H1 (cell line): ENCODE results near the gene DTL. TPM values are rescaled to one million over a fixed set of nuclear protein-coding genes. Genes with fewer than 3 reads are reported as not detected.
A peak's percentile ranks its signal among the peaks of the same experiment; 100 is the strongest.

ENCODE experiments used
- CTCF ChIA-PET: fragments of 300-600 bp; sonication (Branson Sonifier 250); formaldehyde crosslinking; loops from one replicate; lab custom pipeline; 2021; ENCODE audit not compliant: partially characterized antibody; lab: Charles Lee
- POLR2A ChIA-PET: fragments of 300-600 bp; sonication (Branson Sonifier 250); formaldehyde crosslinking; loops from one replicate; lab custom pipeline; 2021; ENCODE audit warnings: inconsistent platforms; ENCODE audit not compliant: partially characterized antibody; lab: Charles Lee
- DNase-seq, 2 experiments: peaks; one replicate each; pipeline versions ENCODE4 v3.0.0 to v3.0.0-alpha.2; 2010 to 2022; ENCODE audit warnings: low spot score in 2 of 2, low read depth in 1 of 2, mixed read lengths in 1 of 2
- FAIRE-seq: peaks from 2 replicates; lab custom pipeline; 2011; peaks lifted over from hg19 to GRCh38; lab: Jason Lieb, UNC
- H2AFZ ChIP-seq: 2 replicates; pipeline ENCODE4 v1.8.1; 2012; ENCODE audit warnings: low read length, inconsistent platforms
- H2AK5ac ChIP-seq: 2 replicates; pipeline ENCODE4 v1.6.1; 2013; ENCODE audit warnings: low read depth, low read length
- H2BK120ac ChIP-seq: replicated peaks from 2 replicates; pipeline ENCODE3; 2013; ENCODE audit warnings: low read depth, low read length, inconsistent platforms
- H2BK12ac ChIP-seq: 2 replicates; pipeline ENCODE4 v1.6.1; 2013; ENCODE audit warnings: low read depth, low read length
- H2BK15ac ChIP-seq: 2 replicates; pipeline ENCODE4 v1.6.1; 2013; ENCODE audit warnings: low read length
- H2BK20ac ChIP-seq: 2 replicates; pipeline ENCODE4 v1.6.1; 2013; ENCODE audit warnings: low read length
- H2BK5ac ChIP-seq: 2 replicates; pipeline ENCODE4 v1.6.1; 2013; ENCODE audit warnings: low read depth, low read length
- H3K14ac ChIP-seq: 2 replicates; pipeline ENCODE4 v1.6.1; 2013; ENCODE audit warnings: inconsistent platforms; ENCODE audit not compliant: insufficient read length
- H3K18ac ChIP-seq: 2 replicates; pipeline ENCODE4 v1.6.1; 2013; ENCODE audit warnings: low read length; ENCODE audit errors: extremely low read depth
- H3K23ac ChIP-seq: 2 replicates; pipeline ENCODE4 v1.6.1; 2013; ENCODE audit warnings: inconsistent platforms; ENCODE audit not compliant: insufficient read length
- H3K23me2 ChIP-seq: 2 replicates; pipeline ENCODE4 v1.6.1; 2013; ENCODE audit warnings: low read depth, low read length
- H3K27ac ChIP-seq: 2 replicates; pipeline ENCODE4 v1.6.1; 2011; ENCODE audit warnings: low read depth, low read length, inconsistent platforms
- H3K27me3 ChIP-seq, 4 experiments: replicated peaks in 1 of 4; 1 replicate in 1 of 4; 2 replicates in 3 of 4; pipeline versions ENCODE4 v1.6.1 to v1.8.1; 2011 to 2013; ENCODE audit warnings: low read length in 3 of 4, mild to moderate bottlenecking in 3 of 4, inconsistent platforms in 2 of 4, mixed read lengths in 2 of 4, moderate library complexity in 1 of 4; ENCODE audit not compliant: control insufficient read depth in 3 of 4, insufficient read depth in 3 of 4; ENCODE audit errors: extremely low read depth in 1 of 4
- H3K36me3 ChIP-seq, 4 experiments: 2 replicates each; pipeline versions ENCODE4 v1.6.1 to v1.8.1; 2011 to 2013; ENCODE audit warnings: mild to moderate bottlenecking in 4 of 4, low read length in 3 of 4, moderate library complexity in 2 of 4, control low read depth in 1 of 4, inconsistent platforms in 1 of 4; ENCODE audit not compliant: insufficient read depth in 4 of 4, control insufficient read depth in 2 of 4
- H3K4ac ChIP-seq: replicated peaks from 2 replicates; pipeline ENCODE3; 2013; ENCODE audit warnings: low read length, low read depth, mixed read lengths, inconsistent platforms; ENCODE audit not compliant: insufficient read length
- H3K4me1 ChIP-seq, 4 experiments: replicated peaks in 1 of 4; 1 replicate in 1 of 4; 2 replicates in 3 of 4; pipeline versions ENCODE4 v1.6.1 to v1.8.1; 2011 to 2013; ENCODE audit warnings: low read length in 3 of 4, inconsistent platforms in 2 of 4, mixed read lengths in 1 of 4; ENCODE audit not compliant: insufficient read depth in 4 of 4, control insufficient read depth in 3 of 4
- H3K4me2 ChIP-seq, 2 experiments: 2 replicates each; pipeline versions ENCODE4 v1.6.1 to v1.8.1; 2011 to 2013; ENCODE audit warnings: low read depth in 2 of 2, low read length in 2 of 2, control low read depth in 1 of 2, inconsistent platforms in 1 of 2, mild to moderate bottlenecking in 1 of 2; ENCODE audit not compliant: insufficient read depth in 1 of 2
- H3K4me3 ChIP-seq, 4 experiments: fragments of 200-600, 300-600 bp in 1 of 4; sonication (generic), shearing (Covaris generic), sonication (Bioruptor Twin) in 1 of 4; 2 replicates each; pipeline versions ENCODE4 v1.5.1 to v1.8.1; 2011 to 2016; ENCODE audit warnings: low read length in 4 of 4, low read depth in 3 of 4, control low read depth in 2 of 4, inconsistent platforms in 2 of 4, mild to moderate bottlenecking in 2 of 4, mixed read lengths in 1 of 4, moderate library complexity in 1 of 4; ENCODE audit not compliant: insufficient read depth in 2 of 4; ENCODE audit errors: extremely low read depth in 1 of 4
- H3K56ac ChIP-seq: replicated peaks from 2 replicates; pipeline ENCODE3; 2013; ENCODE audit warnings: low read depth, mild to moderate bottlenecking, mixed read lengths, low read length, inconsistent platforms; ENCODE audit not compliant: insufficient read length
- H3K79me1 ChIP-seq: 2 replicates; pipeline ENCODE4 v1.6.1; 2013; ENCODE audit warnings: low read depth, low read length, control low read depth
- H3K79me2 ChIP-seq, 2 experiments: 2 replicates each; pipeline versions ENCODE4 v1.6.1 to v1.8.1; 2012 to 2013; ENCODE audit warnings: low read length in 2 of 2, mild to moderate bottlenecking in 2 of 2, inconsistent platforms in 1 of 2; ENCODE audit not compliant: insufficient read depth in 2 of 2, control insufficient read depth in 1 of 2
- H3K9ac ChIP-seq, 4 experiments: replicated peaks in 1 of 4; 1 replicate in 1 of 4; 2 replicates in 3 of 4; pipeline versions ENCODE4 v1.6.1 to v1.8.1; 2011 to 2013; ENCODE audit warnings: low read depth in 3 of 4, low read length in 3 of 4, control low read depth in 2 of 4, mild to moderate bottlenecking in 2 of 4, moderate library complexity in 2 of 4, inconsistent platforms in 1 of 4; ENCODE audit errors: extremely low read depth in 1 of 4
- H3K9me3 ChIP-seq, 2 experiments: 2 replicates each; pipeline versions ENCODE4 v1.6.1 to v1.8.1; 2012 to 2013; ENCODE audit warnings: mild to moderate bottlenecking in 2 of 2, moderate library complexity in 2 of 2, control low read depth in 1 of 2, inconsistent platforms in 1 of 2, low read depth in 1 of 2, low read length in 1 of 2, mixed read lengths in 1 of 2; ENCODE audit not compliant: insufficient read depth in 2 of 2
- H4K20me1 ChIP-seq, 2 experiments: replicated peaks in 1 of 2; 2 replicates each; pipeline versions ENCODE3 to v1.8.1; 2011 to 2013; ENCODE audit warnings: inconsistent platforms in 2 of 2, low read length in 2 of 2, mild to moderate bottlenecking in 1 of 2; ENCODE audit not compliant: insufficient read depth in 2 of 2, control insufficient read depth in 1 of 2
- H4K5ac ChIP-seq: 2 replicates; pipeline ENCODE4 v1.6.1; 2013; ENCODE audit warnings: low read length, low read depth, mixed read lengths, inconsistent platforms; ENCODE audit not compliant: insufficient read length
- H4K8ac ChIP-seq: 2 replicates; pipeline ENCODE4 v1.8.0; 2013; ENCODE audit warnings: mild to moderate bottlenecking, moderate library complexity, low read length, inconsistent platforms; ENCODE audit not compliant: insufficient read depth; ENCODE audit errors: extremely low read depth
- H4K91ac ChIP-seq: replicated peaks from 2 replicates; pipeline ENCODE3; 2013; ENCODE audit warnings: low read length, mixed read lengths, inconsistent platforms; ENCODE audit not compliant: insufficient read length
- RFX5 ChIP-seq: IDR thresholded peaks from 2 replicates; pipeline ENCODE4 v1.6.1; 2011; ENCODE audit warnings: low read depth, low read length, improper control_type of control experiment, borderline replicate concordance
- TAF1 ChIP-seq: IDR thresholded peaks from 2 replicates; pipeline ENCODE4 v1.6.1; 2011; ENCODE audit warnings: mild to moderate bottlenecking, low read depth, low read length
- WGBS, 2 experiments: shearing (Covaris generic) in 1 of 2; methylation state at CpG; one replicate each; pipeline versions ENCODE4 v1.1.6 to v1.1.7; 2013 to 2015; ENCODE audit warnings: low lambda C conversion rate in 2 of 2, mixed read lengths in 2 of 2, inconsistent platforms in 1 of 2, low coverage in 1 of 2, missing lambda C conversion rate in 1 of 2; ENCODE audit not compliant: insufficient replicate concordance in 2 of 2, insufficient coverage in 1 of 2, insufficient read length in 1 of 2; ENCODE audit errors: extremely low coverage in 1 of 2, missing lambda C conversion rate in 1 of 2; 5-methylcytosine and 5-hydroxymethylcytosine counted together
- polyA plus RNA-seq, 7 experiments: library from polyadenylated mRNA; depleted of rRNA in 3 of 7; stranded (reverse) in 5 of 7; unstranded in 2 of 7; fragments of >200 nt in 5 of 7; fragments of 200-250 nt in 2 of 7; gene quantifications; 1 replicate in 5 of 7; 2 replicates in 1 of 7; 4 replicates in 1 of 7; pipeline versions ENCODE4 v1.2.1 to v1.2.3, GENCODE V29; 2011 to 2013; ENCODE audit warnings: missing spikeins in 2 of 7, mixed read lengths in 2 of 7
- total RNA-seq: library from RNA; stranded (reverse); fragmentation: NEBNext Ultra II Directional; extraction: Animal tissue kit (Norgen Biotek cat#: 25700); gene quantifications from 2 replicates; pipeline ENCODE4 v1.2.1, GENCODE V29; 2021

DTL gene
- total and polyA plus RNA-seq, 2 of the 8 experiments (the other 6 are each of a cell fraction or from before 2014, with no cell fraction given) = 36.0 to 46.9 TPM

- Histone ChIP-seq H4K8ac (peak overlapping the region; percentile 58; the same call in 1 of the 2 replicates), H3K23me2 (no peaks in the 10 kb centered on the region; the same call in 1 of the 2 replicates), H4K91ac (no peak overlapping the region), H3K9me3 (no peaks in the 10 kb centered on the region), H3K27me3 (no peaks in the 10 kb centered on the region), H4K5ac (no peak overlapping the region), H3K27ac (no peak overlapping the region), H3K79me2 (peaks cover 0 to 47% of the 10 kb centered on the region in 2 experiments; a peak in 2 of 4 replicates), H2BK5ac (peak overlapping the region; percentile 67; the same call in 1 of the 2 replicates), H3K56ac (no peak overlapping the region), H2AK5ac (no peak overlapping the region), H4K20me1 (peaks cover 0 to 5% of the 10 kb centered on the region in 2 experiments), H3K79me1 (0 out of 2 replicates have a peak, but pooled peaks cover 3% of the 10 kb centered on the region), H2BK20ac (no peak overlapping the region), H3K4me3 (no peak overlapping the region), H3K4me1 (peaks cover 0 to 7% (median 5%) of the 10 kb centered on the region in 4 experiments; a peak in 3 of 7 replicates), H3K4ac (no peak overlapping the region), H2BK120ac (no peak overlapping the region), H2AFZ (no peak overlapping the region), H2BK12ac (no peak overlapping the region), H3K9ac (no peak overlapping the region), H3K36me3 (peaks cover 0 to 32% (median 6%) of the 10 kb centered on the region in 4 experiments; a peak in 6 of 8 replicates), H3K14ac (no peak overlapping the region), H3K4me2 (0 out of 4 replicates have a peak overlapping the region, but pooled peaks of 1 of the 2 experiments have one; percentile 34), H3K23ac (no peak overlapping the region), H2BK15ac (no peak overlapping the region), H3K18ac (peak overlapping the region; percentile 19; the same call in 1 of the 2 replicates)
- POLR2A ChIA-PET = interaction anchor here (1.4 kb wide), 1 partner anchor 8 kb away, joined by 3 read pairs; no protein-coding TSS in a partner anchor
- FAIRE-seq = no peak
- WGBS, 2 experiments = 100% methylated on average over 3 of the region's 3 CpGs; no CpG with 5 or more reads in 1 of the 2 experiments
- no peak for DNase-seq
- CTCF ChIA-PET = interaction anchor here (0.8 to 1.7 kb wide), 5 partner anchors 10 to 401 kb away, joined by 3 to 6 read pairs (median 4); no protein-coding TSS in a partner anchor
- TF ChIP-seq RFX5 (no peak), TAF1 (no peak)
Observed at GRCh38 chr1:212098771-212099170, 63.2 kb downstream of the DTL start.
